ENCODE results near the gene CEACAM8.

GRCh38 chr19:42553292-42554045, 41.3 kb downstream of the CEACAM8 start:
- TF ChIP-seq CTCF (IDR thresholded peaks at IDR 0.05), result no peak
- TF ChIP-seq EP300 (IDR thresholded peaks at IDR 0.05; ENCODE audit: low read depth), result no peak
- no peak for TF ChIP-seq POLR2AphosphoS5 (IDR thresholded peaks at IDR 0.05)

Measured in transverse colon (tissue), 4 donors.